ENCODE measurements around the gene KCTD21.

KCTD21 gene

DNA sequence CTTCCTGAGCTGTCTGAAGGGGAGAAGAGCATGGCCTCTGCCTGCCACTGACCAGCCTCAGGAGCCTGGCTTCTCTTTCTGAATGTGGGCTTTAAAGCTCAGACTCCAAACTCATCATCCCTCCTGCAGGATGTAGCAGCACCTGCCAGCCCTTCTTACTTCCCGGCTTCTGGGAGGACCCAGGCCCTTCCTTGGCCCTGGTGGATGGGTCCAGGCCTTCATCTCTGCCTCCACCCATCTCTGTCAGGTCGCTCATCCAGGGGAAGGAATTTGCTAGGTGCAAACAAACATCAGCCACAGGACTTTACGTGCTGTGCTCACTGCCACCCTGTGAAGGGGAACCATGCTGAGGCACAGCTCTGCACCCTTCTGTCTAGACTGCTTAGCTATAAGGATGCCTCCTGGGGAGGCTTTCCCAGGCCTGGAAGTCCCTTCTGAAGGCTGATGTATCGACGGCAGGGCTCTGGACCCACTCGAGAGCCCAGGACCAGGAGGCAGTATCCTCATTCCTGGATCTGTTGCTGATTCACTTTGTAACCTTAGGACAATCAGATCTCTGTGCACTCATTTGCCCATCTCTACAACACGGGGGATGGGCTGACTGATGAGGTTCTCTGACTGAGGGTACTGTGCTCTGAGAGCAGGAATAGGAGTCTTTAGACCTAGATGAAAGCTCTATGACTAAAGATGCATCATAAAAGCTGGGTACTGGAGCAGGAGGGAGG lies 31.2 kb upstream of the KCTD21 start:
- DNase-seq (ENCODE audit: low read depth, low spot score), result no peak
- H3K27ac ChIP-seq, result no peak overlapping the region

DNA sequence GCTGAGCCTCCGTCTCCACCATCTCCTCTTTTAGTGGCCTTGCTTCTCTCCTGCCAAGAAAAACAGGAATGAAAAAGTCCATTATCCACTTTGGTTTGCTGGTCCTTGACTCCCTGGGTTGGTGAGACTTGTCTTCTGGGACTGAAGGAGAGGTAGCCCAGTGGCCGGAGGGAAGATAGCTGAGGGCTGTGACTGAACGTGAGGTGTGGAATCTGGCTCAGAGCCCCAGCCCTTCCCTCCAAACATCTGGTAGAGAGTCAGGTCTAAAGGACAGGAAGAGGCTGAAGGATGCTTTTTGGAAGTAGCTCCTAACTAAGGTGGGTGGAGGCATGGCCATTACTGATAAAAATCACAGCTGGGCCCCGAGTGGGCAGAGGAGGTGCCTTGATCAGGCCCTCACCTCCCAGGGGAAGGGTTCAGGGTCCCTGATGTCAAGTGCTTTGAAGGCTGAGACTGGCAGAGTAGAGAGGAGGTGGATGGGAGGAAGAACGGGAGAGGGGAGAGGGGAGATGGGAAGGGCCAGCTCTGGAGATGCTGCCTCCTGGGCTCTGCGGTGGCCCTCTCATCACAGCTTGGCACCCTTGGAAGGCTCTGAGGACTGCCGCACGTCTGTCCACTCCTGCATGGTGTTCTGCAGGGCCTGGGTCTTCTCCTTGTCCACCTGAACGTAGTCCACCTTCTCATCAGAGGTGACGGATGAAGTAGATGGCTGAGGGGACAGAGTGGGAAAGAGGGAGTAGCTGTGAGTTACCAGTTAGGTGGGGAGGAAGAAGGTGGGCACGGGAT lies 30.5 kb upstream of the KCTD21 start:
- no peak overlapping the region for H3K27ac ChIP-seq
- no peak for DNase-seq (ENCODE audit: low read depth, low spot score)

DNA sequence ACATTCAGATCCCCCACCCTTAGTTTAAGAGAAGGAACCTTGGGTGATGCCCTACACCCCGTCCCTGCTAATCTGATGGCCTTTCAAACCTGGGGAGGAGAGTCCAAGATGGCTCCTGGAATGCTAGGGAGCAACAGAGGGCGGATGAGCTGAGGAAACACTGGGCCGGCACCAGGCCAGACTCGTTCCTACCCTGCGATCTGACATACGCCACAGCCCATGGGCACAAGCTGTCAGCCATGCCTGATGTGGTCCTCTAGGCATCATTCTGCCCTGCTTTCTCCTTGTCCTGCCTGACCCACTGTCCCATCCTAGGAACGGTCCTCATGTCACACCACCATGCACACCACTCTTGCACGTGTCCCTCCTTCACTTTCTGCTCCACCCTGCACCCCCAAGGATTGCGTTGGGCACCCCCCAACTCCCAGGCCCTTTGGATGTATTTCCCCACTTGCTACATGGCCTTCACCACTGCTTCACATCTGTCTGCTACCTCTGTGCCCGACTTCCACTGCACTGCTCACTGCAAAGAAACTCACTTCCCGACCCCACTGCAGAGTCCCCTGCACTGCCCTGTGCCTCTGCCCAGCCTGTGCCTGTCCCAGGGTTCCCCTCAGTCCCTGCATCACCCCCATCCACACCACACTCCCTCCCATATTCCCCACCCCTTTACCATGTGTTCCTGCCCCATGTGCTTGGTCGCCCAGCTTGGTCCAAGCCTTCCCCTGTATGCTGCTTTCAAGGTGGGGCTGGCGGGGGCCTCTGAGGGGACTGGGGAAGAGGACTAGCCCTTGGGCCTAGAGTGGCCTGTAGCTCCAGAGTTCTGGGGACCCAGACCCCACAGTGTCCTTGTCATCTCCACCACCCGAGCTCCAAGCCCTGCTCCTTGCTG lies 29.5 kb upstream of the KCTD21 start:
- no peak overlapping the region for H3K27ac ChIP-seq
- no peak for DNase-seq (ENCODE audit: low read depth, low spot score)

DNA sequence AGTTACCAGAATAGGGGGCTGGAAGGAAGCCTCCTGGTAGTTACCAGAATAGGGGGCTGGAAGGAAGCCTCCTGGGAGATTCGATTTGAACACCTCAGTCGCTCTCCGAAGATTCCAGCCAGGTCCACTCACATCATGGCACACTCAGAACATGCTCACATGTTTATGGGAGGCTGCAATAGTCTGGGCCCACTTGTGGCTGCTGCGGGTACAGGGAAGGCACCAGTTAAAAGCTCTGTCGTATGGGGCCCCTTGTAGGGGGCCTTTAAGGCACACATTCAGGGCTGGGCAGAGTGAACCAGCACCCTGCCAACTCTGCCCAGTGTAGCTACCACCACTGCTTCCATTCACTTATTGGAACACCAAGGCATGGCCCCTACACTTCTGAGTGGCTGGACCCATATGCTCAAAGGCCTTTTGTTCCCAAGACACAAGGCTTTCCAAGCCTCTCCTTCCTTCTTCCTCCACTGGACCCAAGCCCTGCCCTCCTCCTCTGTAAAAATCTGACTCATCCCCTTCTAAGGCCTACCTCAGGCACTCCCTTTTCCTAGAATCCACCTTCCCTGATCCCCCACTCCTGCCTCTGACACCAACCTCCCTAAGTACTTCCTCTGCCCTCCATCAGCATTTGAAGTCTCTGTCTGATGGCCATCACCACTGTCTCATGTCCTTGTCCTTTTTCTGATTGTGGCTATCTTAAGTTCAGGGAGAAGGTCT lies 28.3 kb upstream of the KCTD21 start:
- peak overlapping the region; percentile 11 for H3K27ac ChIP-seq
- DNase-seq (ENCODE audit: low read depth, low spot score), result no peak

DNA sequence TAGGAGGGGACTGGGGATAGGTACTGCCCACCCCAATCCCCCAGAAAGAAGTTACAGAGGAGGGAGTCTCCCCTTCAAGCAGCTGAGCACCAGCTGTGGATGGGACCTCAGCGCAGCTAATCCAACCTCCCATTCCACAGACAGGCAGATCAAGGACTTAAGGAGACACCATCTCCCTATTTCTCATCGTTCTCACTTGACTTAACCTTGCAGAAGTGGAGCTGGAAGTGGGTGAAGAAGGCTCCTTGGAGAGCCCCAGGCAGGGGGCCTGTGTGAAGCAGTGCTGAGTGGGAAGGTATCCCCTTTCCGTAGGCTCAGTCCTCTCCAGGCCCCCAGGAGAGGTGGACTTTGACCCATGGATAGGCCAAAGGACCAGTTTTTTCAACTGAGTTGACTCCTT lies 27.6 kb upstream of the KCTD21 start:
- DNase-seq (ENCODE audit: low read depth, low spot score), result no peak
- H3K27ac ChIP-seq, result no peak overlapping the region

DNA sequence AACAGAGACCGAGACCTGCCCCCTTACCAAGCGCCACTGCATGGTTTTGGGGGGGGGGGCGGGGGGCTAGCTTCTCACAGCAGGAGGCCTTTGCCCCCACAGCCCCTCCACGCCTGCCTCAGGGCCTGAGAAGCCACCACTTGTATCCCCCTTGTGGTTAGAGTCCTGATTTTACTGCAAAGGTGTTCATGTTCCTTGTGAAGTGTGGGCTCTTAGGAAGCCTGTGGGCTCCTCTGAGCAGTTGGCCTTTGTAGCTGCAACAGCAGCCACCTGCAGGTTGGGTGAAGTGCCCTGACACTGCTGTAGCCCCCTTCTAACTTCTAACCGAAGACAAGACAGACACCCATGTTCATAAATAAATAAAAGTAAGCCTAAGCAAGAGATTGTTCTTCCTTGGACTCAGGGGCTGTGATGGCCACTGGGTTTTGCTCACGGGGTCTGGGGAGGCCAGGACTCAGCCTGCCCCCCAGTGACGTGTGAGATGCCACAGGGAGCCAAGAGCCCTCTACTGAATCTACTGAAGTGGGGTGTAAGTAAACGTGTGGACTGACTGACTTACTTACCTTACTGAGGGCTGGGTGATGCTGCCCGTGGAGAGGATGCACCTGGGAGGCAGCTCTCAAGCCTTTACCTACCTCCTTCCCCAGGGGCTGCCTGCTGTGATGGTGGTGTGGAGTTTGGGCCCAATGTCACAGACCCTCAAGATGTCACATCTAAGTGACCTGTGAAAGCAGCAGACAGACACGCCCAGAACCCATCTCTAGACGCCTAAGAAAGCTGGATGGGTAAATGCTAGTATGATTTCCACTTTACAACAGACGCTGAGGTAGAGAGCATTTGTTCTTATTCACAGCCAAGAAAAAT lies 26.1 kb upstream of the KCTD21 start:
- no peak overlapping the region for H3K27ac ChIP-seq
- no peak for DNase-seq (ENCODE audit: low read depth, low spot score)

DNA sequence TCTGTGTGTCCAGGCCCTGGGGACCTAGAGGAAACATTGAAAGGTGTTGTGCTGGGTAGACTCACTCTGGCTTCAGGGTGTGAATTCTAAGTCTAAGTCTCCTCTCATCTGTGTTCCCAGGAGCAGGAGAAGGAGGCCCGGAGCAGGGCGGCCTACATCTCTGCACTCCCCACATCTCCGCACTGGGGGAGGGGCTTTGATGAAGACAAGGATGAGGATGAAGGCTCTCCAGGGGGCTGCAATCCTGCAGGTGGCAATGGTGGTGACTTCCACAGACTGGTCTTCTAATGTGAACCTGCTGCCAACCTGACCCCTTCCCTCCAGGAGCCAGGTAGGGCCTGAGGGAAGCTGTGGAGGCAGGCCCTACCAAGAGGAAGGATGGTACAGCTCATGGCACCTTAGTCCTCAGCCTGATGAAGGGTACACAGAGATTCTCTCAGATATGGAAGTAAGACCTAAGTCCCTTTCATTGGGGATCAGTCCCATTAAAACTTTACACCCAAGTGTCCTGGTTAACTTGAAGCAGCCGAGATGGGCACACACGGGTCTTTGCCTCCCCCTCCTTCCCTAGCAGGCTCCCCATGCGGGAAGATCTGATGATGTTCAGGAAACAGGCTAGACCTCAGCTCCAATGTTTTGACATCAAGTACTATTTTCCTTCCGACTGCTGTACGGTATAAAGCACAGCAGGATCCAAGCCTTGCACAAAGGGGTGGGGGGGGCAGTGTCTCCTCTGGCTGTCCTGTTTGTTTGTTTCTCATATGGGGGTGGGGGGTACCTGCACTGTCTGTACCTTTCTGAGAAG lies 25.3 kb upstream of the KCTD21 start:
- DNase-seq (ENCODE audit: low read depth, low spot score), result no peak
- no peak overlapping the region for H3K27ac ChIP-seq

DNA sequence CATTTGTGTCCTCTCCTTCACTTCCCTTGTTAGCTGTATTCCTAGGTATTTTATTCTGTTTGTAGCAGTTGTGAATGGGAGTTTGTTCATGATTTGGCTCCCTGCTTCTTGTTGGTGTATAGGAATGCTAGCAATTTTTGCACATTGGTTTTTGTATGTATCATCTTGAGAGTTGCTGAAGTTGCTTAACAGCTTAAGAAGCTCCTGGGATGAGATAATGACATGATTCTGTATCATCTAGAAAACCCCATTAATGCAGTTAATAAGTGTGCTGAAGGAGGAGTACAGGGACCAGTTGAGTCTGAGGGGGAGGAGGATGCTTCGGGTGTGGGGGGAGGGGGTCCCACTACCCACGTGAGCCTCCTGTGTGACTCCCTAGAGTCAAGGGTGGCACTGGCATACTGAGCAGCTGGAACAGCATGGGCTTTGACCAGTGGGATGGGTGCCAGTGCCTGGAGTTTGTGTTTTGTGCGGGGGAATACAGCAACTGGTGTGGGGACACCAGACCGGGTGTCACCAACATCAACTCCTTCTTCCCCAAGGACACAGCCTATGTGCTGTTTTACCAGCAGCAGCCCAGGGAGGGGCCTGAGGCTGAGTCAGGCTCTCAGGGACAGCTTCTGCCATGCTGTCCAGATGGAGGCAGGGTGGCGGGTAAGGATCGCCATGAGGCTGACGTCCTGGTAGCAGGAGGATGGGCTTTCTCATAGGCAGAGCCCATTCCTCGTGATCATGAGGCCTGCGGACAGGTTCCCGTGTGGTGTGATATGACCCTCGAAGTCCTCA lies 24.4 kb upstream of the KCTD21 start:
- H3K27ac ChIP-seq, result no peak overlapping the region
- DNase-seq (ENCODE audit: low read depth, low spot score), result no peak

DNA sequence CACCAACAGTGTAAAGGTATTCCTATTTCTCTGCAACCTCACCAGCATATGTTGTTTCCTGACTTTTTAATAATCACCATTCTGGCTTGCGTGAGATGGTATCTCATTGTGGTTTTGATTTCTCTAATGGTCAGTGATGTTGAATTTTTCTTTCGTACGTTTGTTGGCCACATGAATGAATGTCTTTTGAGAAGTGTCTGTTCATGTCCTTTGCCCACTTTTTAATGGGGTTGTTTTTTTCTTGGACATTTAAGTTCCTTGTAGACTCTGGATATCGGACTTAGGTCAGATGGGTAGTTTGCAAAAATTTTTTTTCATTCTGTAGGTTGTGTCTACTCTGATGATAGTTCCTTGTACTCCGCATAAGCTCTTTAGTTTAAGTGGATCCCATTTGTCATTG lies 23.1 kb upstream of the KCTD21 start:
- no peak for DNase-seq (ENCODE audit: low read depth, low spot score)
- no peak overlapping the region for H3K27ac ChIP-seq

DNA sequence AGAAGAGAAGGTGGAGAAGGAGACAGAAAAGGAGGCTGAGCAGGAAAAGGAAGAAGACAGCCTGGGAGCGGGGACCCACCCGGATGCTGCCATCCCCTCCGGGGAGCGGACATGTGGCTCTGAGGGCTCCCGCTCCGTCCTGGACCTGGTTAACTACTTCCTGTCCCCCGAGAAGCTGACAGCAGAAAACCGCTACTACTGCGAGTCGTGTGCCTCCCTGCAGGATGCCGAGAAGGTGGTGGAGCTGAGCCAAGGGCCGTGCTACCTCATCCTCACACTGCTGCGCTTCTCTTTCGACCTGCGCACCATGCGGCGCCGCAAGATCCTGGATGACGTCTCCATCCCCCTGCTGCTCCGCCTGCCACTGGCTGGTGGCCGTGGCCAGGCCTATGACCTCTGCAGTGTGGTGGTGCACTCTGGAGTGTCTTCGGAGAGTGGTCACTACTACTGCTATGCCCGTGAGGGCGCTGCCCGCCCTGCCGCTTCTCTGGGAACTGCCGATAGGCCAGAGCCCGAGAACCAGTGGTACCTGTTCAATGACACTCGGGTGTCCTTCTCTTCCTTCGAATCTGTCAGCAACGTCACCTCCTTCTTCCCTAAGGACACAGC lies 21.7 kb upstream of the KCTD21 start:
- H3K27ac ChIP-seq, result no peak overlapping the region
- DNase-seq (ENCODE audit: low read depth, low spot score), result no peak

DNA sequence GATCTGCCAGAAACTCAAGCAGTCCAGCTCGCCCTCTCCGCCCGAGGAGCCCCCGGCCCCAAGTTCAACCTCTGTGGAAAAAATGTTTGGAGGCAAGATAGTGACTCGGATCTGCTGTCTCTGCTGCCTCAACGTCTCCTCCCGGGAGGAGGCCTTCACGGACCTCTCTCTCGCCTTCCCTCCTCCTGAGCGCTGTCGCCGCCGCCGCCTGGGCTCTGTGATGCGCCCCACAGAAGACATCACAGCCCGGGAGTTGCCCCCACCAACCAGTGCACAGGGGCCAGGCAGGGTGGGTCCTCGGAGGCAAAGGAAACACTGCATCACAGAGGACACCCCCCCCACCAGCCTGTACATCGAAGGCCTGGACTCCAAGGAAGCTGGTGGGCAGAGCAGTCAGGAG lies 21.1 kb upstream of the KCTD21 start:
- no peak overlapping the region for H3K27ac ChIP-seq
- DNase-seq (ENCODE audit: low read depth, low spot score), result no peak

DNA sequence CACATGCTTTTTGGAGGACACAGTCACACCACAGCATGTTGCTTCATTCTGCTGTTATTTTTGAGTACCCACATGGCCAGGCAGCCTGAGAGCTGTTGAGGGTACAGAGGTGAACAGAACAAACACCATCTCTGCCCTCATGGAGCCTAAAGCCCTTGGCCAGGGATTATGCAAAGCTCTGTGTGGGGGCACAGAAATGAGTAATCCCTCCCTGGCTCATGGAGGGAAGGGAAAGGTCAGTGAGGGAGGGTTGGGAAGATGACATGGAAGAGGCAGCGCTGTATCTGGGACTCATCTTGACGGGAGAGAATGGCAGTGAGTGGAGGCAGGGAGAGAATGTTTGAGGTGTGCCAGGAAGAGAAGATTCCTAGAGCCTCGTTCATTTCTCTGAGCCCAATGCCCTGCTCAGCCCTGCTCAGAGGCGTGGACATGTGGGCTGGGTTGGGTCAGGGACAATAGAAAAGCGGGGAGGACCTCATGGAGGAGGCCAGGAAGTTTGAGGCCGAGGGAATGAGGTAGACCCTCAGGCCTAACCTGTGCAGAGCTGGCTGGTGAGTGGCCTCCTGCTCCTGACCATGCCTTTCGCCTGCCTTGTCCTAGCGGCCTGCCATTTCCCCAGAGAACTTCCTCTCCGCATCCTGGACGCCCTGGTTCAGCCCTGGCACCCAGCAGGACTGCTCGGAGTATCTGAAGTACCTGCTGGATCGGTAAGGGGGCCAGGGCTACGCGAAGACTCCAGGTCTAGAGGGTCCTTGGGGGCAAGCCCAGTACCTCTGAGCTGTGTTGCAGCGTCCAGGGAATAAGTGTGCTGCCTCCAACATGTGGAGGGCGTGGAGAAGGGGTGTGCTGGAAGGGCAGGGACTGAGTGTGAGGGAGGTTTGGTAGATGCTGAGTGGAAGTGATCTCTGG lies 20.1 kb upstream of the KCTD21 start:
- no peak overlapping the region for H3K27ac ChIP-seq
- no peak for DNase-seq (ENCODE audit: low read depth, low spot score)

DNA sequence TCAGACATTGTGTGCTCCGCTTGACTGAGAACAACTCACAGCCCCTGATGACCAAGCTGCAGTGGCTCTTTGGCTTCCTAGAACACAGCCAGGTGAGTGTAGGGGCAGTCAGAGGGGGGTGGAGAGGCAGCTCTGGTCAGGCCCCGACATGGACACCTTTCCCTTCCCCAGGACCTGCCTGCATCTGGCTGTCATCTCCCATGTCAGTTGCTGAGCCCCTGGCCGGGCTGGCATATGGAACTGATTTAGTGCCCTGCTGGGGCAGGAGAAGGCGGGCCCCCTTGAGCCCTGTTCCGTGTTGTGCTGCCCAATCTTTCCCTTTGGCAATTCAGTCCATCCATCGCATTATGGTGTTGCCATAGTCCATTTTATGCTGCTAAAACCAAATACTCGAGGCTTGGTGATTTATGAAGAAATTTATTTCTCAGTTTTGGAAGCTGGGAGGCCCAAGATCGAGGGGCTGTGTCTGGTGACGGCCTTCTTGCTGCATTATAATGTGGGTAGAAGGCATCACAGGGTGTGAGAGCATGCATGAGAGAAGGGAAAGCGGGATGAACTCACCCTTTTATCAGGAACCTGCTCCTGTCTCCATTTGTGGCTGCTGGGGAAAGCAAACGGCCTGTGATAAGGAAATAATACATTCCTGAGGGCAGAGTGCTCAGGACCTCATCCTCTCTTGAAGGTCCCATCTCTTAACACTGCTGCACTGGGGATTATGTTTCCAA lies 19.3 kb upstream of the KCTD21 start:
- no peak for DNase-seq (ENCODE audit: low read depth, low spot score)

DNA sequence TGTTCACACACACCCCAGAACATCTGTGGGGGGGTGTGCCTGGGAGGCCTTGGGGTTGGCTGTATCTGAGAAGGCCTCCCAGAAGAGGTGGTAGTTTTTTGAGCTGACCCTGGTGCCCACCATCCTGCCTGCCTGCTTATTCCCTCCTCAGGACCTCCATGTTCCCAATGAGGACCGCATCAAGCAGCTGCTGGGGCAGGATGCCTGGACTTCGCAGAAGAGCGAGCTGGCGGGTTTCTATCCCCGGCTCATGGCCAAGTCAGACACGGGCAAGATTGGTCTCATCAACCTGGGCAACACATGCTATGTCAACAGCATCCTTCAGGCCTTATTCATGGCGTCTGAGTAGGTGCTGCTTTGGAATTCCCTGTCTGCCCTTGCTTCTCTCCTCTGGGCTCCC lies 17.3 kb upstream of the KCTD21 start:
- no peak for DNase-seq (ENCODE audit: low read depth, low spot score)
- H3K27ac ChIP-seq, result no peak overlapping the region

More for the DNA sequence above, 19.3 kb upstream of the KCTD21 start:
- H3K27ac ChIP-seq, result no peak overlapping the region

DNA sequence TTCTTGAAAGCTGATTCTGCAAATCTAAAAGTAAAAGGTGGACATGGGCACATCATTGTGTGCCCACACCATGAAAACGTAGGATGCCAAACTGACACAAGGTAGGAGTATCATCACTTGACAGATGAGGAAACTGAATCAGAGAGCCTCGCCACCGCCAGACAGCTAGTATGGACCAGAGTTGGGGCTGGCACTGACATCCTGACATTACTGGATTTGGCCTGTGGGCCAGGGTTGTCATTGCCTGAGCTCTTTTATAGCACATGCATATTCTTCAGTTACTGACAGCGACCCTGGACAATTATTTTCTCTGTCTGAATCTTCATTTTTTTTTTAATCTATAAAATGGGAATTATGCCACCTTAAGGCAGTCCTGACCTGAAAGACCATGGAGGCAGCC lies 16.8 kb upstream of the KCTD21 start:
- DNase-seq (ENCODE audit: low read depth, low spot score), result no peak
- H3K27ac ChIP-seq, result no peak overlapping the region

DNA sequence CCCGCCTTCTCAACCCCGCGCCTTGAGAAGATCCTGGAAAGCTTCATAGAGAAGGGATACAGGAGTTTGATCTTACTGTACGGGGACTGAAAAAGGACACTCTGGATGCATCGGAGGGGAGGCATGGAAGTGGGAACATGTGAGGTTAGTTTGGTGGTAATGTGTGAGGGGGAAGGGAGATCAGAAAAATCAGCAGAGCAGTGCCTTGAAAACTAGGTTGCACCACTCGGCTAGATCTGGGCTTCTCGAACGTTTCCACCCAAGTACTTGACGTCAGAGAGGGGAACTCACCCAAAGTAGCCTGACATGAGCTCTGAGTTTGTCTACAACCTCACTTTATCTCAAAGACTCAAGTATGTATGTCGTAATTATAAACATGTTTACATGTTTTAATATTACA lies 14.8 kb upstream of the KCTD21 start:
- no peak for DNase-seq (ENCODE audit: low read depth, low spot score)
- H3K27ac ChIP-seq, result no peak overlapping the region

All from epithelial cell of prostate (primary cell).